ENCODE measurements around the gene CNPY2.
"Not testable (repeated sequence)": the region's sequence is repeated elsewhere in the genome, so short reads cannot be mapped to it uniquely, and the experiment has no call there.

CNPY2 gene

DNA sequence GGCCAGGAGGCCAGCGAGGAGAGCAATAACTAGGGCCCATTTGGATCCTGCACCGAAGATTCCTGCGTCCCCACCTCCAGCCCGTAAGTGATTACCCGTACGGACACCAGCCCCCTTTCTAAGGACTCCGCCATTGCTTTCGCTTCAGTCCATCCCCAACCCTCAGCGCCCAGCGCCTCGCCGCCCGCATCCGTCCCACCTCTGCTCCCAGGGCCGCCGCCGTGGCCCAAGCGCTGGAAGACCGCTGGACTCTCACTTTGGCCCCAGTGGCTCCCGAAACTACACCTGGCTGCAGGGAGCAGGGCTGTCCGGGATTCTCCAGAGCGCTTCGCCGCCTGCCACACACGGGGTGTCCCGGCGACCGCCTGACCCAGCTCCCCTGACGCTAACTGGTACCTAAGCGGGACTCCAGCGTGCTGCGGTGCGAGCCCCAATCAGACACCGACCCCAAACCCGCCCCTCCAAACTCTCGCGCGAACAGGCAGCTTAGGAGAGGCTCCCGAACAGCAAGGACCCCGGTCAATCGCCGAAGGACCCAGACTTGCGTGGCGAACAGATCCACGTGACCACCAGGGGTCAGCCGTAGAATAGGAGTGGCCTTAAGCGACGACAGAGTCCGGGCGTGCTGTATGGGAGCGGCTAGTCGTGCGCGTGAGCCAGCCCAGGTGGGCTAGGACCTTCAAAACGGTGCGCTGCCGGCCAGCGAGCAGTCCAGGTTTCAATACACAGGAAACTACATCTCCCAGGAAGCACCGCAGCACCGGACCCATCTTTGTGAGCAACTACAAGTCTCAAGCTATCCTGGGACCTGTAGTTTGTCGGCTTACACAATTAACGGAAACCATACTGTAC lies at the start of gene CNPY2:
Gene CNPY2, minus strand, starts transcription at position 367 of the 852 bp plus-strand sequence. CDS start 771 bp downstream, outside the sequence.
- DNase-seq = peak; percentile 97 to 98

DNA sequence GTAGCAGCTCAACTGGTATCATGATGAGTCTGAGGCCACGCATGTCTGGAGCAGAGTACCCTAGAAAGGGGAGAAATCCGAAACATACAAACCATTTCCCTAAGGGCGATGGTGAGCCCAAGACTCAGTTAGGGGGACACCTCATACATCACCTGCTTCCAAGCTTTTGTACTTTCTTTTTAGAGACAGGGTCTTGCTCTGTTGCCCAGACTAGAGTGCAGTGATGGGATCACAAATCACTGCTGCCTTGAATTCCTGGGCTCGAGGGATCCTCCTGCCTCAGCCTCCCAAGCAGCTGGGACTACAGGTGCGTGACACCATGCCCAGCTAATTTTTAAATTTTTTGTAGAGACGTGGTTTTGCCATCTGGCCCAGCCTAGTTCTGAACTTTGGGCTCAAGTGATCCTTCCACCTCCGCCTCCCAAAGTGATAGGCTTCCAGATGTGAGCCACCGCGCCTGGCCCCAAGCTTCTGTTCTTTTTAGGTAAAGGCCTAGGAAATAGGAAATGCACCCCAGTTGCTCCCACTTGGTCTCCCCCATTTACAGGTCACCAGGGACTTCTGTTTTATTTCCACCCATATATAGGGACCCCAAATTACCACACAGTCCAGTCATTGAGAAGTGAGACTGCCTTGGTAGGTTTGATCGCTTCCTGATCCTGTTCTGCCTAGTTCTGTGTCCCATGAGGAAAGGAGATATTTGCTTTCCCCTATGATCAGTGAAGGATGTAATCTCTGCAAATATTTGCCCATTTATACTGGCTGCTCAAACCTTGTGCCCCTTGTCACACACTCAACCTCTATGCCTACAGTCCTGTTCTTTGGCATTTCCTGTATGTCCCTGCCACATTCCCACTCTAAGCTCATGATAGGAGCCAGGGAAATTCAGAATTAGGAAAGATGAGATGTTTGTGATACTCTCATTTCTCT lies 46.6 kb upstream of the CNPY2 start, which contains the start of gene APOF:
Gene APOF, minus strand, starts transcription at position 728 of the 930 bp plus-strand sequence. Its CDS starts 112 bp downstream, at position 616.
- DNase-seq = no peak

- DNase-seq = no peak
Measured at GRCh38 chr12:56361487-56362129, 45.8 kb upstream of the CNPY2 start.

GRCh38 chr12:56359851-56360767 lies 44.3 kb upstream of the CNPY2 start, which contains the start of gene STAT2:
Gene STAT2 (minus strand): TSS chr12:56360107. CDS start chr12:56356571, 3,536 bp downstream.
- DNase-seq = peak; percentile 100

GRCh38 chr12:56358836-56359532 lies 43.2 kb upstream of the CNPY2 start:
- DNase-seq = peak in 1 of 2 experiments; percentile 31

GRCh38 chr12:56351325-56351724 lies 35.5 kb upstream of the CNPY2 start:
- DNase-seq = no peak

- no peak for DNase-seq
Measured at GRCh38 chr12:56350662-56351061, 34.9 kb upstream of the CNPY2 start.

GRCh38 chr12:56348776-56349175 lies 33.0 kb upstream of the CNPY2 start:
- DNase-seq = no peak

- DNase-seq = not testable (repeated sequence)
Measured at GRCh38 chr12:56347255-56347654, 31.5 kb upstream of the CNPY2 start.

DNA sequence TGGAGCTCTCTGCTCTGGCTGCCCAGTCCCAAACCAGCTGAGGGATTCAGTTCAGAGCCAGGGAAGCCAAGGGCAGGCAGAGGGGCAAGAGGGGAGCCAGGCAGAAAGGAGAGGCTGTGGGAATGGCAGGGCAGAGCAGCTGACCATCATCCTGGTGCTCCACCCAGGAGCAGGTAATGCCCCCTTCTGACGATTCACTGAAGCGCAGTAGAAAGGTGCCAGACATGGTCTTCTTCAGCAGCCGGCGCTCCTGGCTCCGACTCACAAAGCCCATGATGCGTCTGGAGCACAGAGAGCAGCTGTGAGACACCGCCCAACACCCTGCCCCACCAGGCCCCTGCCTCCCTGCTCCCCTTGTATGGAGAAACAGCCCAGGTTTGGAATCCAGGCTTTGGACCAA lies 30.9 kb upstream of the CNPY2 start:
- no peak for DNase-seq

DNA sequence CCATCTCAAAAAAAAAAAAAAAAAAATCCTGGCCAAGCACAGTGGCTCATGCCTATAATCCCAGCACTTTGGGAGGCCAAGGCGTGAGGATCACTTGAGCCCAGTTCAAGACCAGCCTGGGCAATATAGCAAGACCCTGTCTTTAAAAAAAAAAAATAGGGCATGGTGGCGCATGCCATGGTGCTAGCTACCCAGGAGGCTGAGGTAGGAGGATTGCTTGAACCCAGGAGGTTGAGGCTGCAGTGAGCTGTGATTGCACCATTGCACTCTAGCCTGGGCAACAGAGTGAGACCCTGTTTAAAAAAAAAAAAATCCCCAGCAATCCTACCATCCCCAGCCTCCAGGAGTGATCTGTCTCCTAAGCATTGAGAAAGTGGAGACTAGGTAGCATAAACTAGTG lies 26.5 kb upstream of the CNPY2 start:
- not testable (repeated sequence) for DNase-seq

GRCh38 chr12:56341616-56342015 lies 25.8 kb upstream of the CNPY2 start:
- no peak for DNase-seq

DNA sequence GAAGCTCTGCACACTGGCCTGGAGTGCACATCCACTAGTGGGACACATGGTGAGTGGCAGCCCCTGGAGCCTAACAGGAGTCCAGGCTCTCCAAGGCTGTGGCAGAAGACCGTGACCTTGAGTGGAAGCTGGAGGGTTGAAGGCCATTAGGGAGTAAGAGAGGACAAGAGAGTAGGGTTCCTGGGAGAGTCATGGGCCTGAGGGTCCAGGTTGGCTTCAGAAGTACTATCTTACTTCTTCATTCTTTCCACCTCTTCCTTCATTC lies 23.3 kb upstream of the CNPY2 start:
- DNase-seq = no peak

DNA sequence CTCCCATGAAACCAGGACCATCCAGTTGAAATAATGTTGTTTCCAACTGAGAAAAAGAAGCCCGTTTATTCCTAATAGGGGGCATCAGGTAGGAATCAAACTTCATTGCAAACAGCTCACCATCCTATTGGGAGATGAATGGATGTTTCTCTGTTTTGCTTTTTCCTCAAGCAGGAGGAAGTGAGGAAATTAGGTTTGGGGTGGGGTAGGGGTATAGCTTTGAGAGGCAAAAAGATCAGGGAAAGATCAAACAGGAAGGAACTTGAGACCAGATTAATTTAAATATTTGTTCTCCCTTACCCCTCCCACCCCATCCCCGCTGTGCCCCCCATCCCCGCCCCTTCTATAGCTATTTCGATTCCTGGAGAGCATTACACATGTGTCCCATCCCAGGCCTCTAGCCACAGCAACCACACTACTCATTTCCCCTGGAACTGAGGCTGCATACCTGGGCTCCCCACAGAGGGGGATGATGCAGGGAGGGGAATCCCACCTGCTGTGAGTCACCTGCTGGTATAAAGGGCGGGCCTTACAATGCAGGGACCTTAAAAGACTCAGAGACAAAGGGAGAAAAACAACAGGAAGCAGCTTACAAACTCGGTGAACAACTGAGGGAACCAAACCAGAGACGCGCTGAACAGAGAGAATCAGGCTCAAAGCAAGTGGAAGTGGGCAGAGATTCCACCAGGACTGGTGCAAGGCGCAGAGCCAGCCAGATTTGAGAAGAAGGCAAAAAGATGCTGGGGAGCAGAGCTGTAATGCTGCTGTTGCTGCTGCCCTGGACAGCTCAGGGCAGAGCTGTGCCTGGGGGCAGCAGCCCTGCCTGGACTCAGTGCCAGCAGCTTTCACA lies 22.7 kb upstream of the CNPY2 start, which contains the start of gene IL23A:
Gene IL23A, plus strand, starts transcription at position 577 of the 850 bp plus-strand sequence. Its CDS starts 161 bp downstream, at position 738.
- no peak for DNase-seq

GRCh38 chr12:56337753-56338251 lies 22.0 kb upstream of the CNPY2 start:
- no peak for DNase-seq

DNA sequence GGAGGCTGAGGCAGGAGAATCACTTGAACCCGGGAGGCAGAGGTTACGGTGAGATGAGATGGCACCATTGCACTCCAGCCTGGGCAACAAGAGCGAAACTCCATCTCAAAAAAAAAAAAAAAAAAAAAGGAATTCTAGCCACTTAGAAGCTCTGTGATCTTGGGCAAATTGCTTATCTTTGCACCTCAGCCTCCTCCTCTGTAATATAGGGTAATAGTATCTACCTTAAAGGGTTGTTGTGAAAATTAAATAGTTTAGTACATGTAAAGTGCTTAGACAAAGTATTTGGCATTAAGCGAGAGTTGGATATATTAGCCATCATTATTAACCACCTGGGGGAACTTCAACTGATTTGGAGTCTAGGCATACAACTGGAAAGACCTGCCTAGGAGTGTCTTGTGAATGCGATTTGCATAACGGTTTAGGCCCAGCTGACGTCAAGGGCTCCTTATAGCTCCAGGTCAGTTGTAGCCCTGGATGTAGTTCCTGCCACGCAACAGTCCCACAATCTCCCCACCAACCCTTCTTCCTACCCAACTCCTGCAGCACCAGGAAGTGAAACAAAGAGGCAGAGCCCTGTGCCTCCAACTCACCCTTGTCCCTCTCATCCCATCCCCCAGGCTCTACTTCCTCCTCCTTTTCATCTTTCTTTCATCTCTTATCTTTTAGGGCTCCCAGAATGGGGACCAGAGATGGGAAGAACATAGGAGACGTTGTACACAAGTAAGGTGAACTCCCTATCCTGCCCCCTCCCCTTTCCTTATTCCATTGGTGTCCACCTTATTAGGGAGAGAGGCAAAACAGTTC lies 20.8 kb upstream of the CNPY2 start:
- no peak for DNase-seq

DNA sequence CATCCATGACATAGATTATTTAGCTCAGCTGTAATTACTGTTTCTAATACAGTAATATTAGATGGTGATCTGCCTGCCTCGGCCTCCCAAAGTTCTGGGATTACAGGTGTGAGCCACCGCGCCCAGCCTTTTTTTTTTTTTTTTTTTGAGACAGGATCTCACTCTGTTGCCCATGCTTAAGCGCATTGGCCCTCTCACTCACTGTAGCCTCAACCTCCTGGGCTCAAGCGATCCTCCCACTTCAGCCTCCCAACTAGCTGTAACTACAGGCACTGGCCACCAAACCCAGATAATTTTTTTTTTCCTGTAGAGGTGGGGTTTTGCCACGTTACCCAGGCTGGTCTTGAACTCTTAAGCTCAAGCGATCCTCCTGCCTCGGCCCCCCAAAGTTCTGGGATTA lies 19.7 kb upstream of the CNPY2 start:
- not testable (repeated sequence) for DNase-seq

DNA sequence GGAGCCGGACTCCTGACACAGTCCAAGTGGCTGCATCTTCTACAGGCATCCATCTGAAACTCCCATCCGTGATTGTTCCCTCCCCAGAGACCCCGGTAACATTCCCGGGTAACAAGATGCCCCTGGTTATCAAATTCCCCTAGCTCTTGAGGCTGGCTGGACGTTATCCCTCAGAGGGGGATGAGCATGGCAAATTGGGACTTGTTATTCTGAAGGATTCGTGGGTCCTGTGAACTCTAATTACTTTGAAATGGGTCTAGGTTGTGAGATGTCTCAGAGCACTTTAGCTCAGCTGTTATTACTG lies 18.7 kb upstream of the CNPY2 start:
- DNase-seq = no peak
